ENCODE results near the gene NME9.
A peak's percentile ranks its signal among the peaks of the same experiment; 100 is the strongest.
"Not testable (repeated sequence)": the region's sequence is repeated elsewhere in the genome, so short reads cannot be mapped to it uniquely, and the experiment has no call there.

The NME9 gene

GRCh38 chr3:138329127-138329983, at the start of gene NME9:
Gene NME9, minus strand, starts transcription at chr3:138329851. Its CDS starts 516 bp downstream, at chr3:138329335.
- DNase-seq = peak; percentile 31

GRCh38 chr3:138378990-138379389, 49.3 kb upstream of the NME9 start:
- DNase-seq = no peak

- no peak for DNase-seq
Observed at GRCh38 chr3:138378331-138378730, 48.7 kb upstream of the NME9 start.

- DNase-seq = no peak
Observed at GRCh38 chr3:138377804-138378203, 48.2 kb upstream of the NME9 start.

- not testable (repeated sequence) for DNase-seq
Observed at GRCh38 chr3:138377212-138377611, 47.6 kb upstream of the NME9 start.

GRCh38 chr3:138376663-138377062, 47.0 kb upstream of the NME9 start:
- no peak for DNase-seq

- no peak for DNase-seq
Observed at GRCh38 chr3:138375447-138375846, 45.8 kb upstream of the NME9 start.

- DNase-seq = no peak
Observed at GRCh38 chr3:138374573-138375134, 45.0 kb upstream of the NME9 start.

- DNase-seq = no peak
Observed at GRCh38 chr3:138373736-138374094, 44.1 kb upstream of the NME9 start.

- DNase-seq = no peak
Observed at GRCh38 chr3:138373087-138373735, 43.6 kb upstream of the NME9 start.

- DNase-seq = no peak
Observed at GRCh38 chr3:138371070-138371965, 41.7 kb upstream of the NME9 start.

- no peak for DNase-seq
Observed at GRCh38 chr3:138370321-138370720, 40.7 kb upstream of the NME9 start.

- DNase-seq = no peak
Observed at GRCh38 chr3:138369151-138369900, 39.7 kb upstream of the NME9 start.

GRCh38 chr3:138367911-138368310, 38.3 kb upstream of the NME9 start:
- DNase-seq = peak; percentile 63

- DNase-seq = no peak
Observed at GRCh38 chr3:138367326-138367850, 37.7 kb upstream of the NME9 start.

GRCh38 chr3:138366006-138366759, 36.5 kb upstream of the NME9 start:
- DNase-seq = no peak

GRCh38 chr3:138365253-138365555, 35.6 kb upstream of the NME9 start:
- DNase-seq = no peak

GRCh38 chr3:138364356-138365252, 35.0 kb upstream of the NME9 start:
- no peak for DNase-seq

GRCh38 chr3:138363322-138363721, 33.7 kb upstream of the NME9 start:
- no peak for DNase-seq

- DNase-seq = no peak
Observed at GRCh38 chr3:138362538-138362937, 32.9 kb upstream of the NME9 start.

Measured in SIG-M5 (cell line).